GM06990 (cell line): ENCODE data around the gene BTD.

Experiments used
- DNase-seq: peaks from one replicate; pipeline ENCODE4 v3.0.0-alpha.2; 2011; ENCODE audit not compliant: insufficient read length; ENCODE audit errors: extremely low read depth
- H3K27me3 ChIP-seq: replicated peaks from 2 replicates; pipeline ENCODE4 v1.6.0; 2011; ENCODE audit warnings: low read length; ENCODE audit not compliant: control insufficient read depth, insufficient read depth
- H3K36me3 ChIP-seq: 2 replicates; pipeline ENCODE4 v1.5.1; 2011; ENCODE audit warnings: low read length; ENCODE audit not compliant: control insufficient read depth, insufficient read depth
- H3K4me3 ChIP-seq: replicated peaks from 2 replicates; pipeline ENCODE4 v1.5.1; 2011; ENCODE audit warnings: low read depth, mild to moderate bottlenecking, control low read depth, low read length
- TF ChIP-seq, protein P1 (sequence below): IDR thresholded peaks from 2 replicates; pipeline ENCODE4 v1.5.1; 2011; ENCODE audit warnings: low read length, control low read depth, mild to moderate bottlenecking, inconsistent platforms; ENCODE audit not compliant: insufficient read depth, poor library complexity, severe bottlenecking

BTD gene

DNA sequence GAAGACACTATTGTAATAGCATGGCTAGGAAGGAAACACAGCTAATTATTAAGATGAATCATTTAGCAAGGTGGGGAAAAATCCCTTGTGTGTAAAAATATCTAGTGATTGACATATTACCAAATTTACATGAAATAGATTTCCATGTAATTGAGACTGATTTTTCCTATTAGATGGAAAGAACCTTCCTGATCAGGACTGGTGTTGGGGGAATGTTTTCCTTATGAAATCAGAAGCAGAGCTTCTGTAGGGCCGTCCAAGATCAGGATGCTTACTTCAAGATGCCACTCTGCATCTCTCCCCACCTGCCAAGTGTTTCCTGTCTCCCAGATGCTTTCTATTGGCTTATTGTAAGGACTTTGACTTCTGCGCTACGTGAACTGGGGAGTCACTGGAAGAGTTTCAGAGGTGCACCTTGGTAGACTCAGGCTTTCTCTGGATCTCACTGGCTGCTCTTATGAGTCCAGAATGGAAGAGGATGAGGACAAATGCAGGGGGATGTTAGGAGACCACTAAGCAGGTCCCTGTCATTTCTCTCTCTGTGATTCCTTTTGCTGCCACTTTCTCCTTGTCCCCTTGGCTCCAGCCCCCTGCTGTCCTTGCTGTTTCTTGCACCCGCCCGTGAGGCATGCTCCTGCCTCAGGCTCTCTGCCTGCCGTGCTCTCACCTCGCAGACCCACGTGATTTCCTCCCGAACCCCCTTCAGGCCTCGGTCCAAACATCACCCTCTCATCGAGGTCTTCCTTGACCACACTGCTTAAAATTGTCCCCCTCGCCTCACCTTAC lies 30.1 kb downstream of the BTD start:
- TF ChIP-seq, protein P1, sequence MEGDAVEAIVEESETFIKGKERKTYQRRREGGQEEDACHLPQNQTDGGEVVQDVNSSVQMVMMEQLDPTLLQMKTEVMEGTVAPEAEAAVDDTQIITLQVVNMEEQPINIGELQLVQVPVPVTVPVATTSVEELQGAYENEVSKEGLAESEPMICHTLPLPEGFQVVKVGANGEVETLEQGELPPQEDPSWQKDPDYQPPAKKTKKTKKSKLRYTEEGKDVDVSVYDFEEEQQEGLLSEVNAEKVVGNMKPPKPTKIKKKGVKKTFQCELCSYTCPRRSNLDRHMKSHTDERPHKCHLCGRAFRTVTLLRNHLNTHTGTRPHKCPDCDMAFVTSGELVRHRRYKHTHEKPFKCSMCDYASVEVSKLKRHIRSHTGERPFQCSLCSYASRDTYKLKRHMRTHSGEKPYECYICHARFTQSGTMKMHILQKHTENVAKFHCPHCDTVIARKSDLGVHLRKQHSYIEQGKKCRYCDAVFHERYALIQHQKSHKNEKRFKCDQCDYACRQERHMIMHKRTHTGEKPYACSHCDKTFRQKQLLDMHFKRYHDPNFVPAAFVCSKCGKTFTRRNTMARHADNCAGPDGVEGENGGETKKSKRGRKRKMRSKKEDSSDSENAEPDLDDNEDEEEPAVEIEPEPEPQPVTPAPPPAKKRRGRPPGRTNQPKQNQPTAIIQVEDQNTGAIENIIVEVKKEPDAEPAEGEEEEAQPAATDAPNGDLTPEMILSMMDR = no peak
- no peaks in the 10 kb centered on the region for H3K36me3 ChIP-seq
- no peak for DNase-seq
- H3K4me3 ChIP-seq = no peak overlapping the region
- H3K27me3 ChIP-seq = no peaks in the 10 kb centered on the region

DNA sequence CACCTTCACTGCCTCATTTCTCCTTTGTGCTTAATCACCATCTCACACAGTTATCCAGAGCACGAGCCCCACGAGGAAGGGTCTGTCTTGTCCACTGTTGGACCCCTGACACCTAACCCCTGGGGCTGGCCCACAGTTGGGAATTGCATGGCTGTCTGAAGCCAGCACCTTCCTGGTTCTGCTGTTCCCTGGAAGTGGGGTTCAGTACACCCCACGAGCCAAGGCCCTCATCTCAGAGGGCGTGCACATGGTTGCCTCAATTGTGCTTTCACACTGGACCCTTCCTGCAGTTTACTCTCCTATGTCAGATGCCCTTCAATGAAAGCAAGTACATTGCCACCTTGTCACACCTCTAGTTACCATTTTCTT lies 30.7 kb downstream of the BTD start:
- Histone ChIP-seq H3K36me3 (no peaks in the 10 kb centered on the region), H3K27me3 (no peaks in the 10 kb centered on the region), H3K4me3 (no peak overlapping the region)
- TF ChIP-seq, protein P1 = no peak
- no peak for DNase-seq

GRCh38 chr3:15633159-15633558 lies 31.6 kb downstream of the BTD start:
- TF ChIP-seq, protein P1 = no peak
- Histone ChIP-seq H3K27me3 (no peaks in the 10 kb centered on the region), H3K36me3 (no peaks in the 10 kb centered on the region), H3K4me3 (no peak overlapping the region)
- no peak for DNase-seq

- no peak overlapping the region for H3K4me3 ChIP-seq
- no peaks in the 10 kb centered on the region for H3K27me3 ChIP-seq
- no peak for DNase-seq
- no peaks in the 10 kb centered on the region for H3K36me3 ChIP-seq
- TF ChIP-seq, protein P1 = no peak
Observed at GRCh38 chr3:15633766-15634598, 32.4 kb downstream of the BTD start.

GRCh38 chr3:15634671-15635070 lies 33.1 kb downstream of the BTD start:
- no peak for DNase-seq

More at GRCh38 chr3:15634671-15635070, 33.1 kb downstream of the BTD start:
- TF ChIP-seq, protein P1 = no peak
- Histone ChIP-seq H3K27me3 (no peaks in the 10 kb centered on the region), H3K4me3 (no peak overlapping the region), H3K36me3 (no peaks in the 10 kb centered on the region)
